Mammary epithelial cell (primary cell): ENCODE measurements around the gene CUX1.

Experiments
- EZH2 ChIP-seq: IDR thresholded peaks from 2 replicates; pipeline ENCODE4 v1.6.1; 2012; ENCODE audit warnings: low read length, inconsistent platforms, borderline replicate concordance
- TF ChIP-seq, protein P1 (sequence below), 2 donors: IDR thresholded peaks in 1 of 2; conservative IDR thresholded peaks in 1 of 2; 2 replicates each; pipeline ENCODE4 v1.5.1; 2011 to 2012; ENCODE audit warnings: inconsistent platforms in 2 of 2, low read length in 2 of 2, mild to moderate bottlenecking in 2 of 2, control low read depth in 1 of 2, low read depth in 1 of 2; ENCODE audit not compliant: insufficient read depth in 1 of 2; ENCODE audit errors: extremely low read depth in 1 of 2

DNA sequence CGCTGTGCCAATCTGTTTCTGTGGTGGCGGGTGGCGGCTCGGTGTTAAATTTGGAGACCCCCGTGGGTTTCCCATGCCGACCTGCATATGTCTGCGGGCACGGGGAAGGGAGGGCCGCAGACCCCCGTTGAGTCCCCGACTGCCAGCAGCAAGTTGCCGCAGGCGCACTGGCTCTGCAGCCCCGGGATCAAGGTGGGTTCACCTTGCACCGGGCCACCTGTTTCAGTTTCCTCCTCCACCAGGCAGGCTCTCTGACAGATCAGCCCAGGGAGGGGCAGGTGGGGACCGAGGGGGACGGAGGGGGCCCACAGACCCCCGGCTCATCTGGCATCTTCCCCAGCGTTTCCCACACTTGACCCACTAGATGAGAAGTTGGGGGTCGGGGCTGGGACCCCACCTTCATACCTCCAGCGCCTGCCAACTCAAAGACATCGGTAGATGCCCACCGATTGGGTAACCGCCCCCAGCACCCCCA is 95.9 kb downstream of the CUX1 start:
- TF ChIP-seq, protein P1, sequence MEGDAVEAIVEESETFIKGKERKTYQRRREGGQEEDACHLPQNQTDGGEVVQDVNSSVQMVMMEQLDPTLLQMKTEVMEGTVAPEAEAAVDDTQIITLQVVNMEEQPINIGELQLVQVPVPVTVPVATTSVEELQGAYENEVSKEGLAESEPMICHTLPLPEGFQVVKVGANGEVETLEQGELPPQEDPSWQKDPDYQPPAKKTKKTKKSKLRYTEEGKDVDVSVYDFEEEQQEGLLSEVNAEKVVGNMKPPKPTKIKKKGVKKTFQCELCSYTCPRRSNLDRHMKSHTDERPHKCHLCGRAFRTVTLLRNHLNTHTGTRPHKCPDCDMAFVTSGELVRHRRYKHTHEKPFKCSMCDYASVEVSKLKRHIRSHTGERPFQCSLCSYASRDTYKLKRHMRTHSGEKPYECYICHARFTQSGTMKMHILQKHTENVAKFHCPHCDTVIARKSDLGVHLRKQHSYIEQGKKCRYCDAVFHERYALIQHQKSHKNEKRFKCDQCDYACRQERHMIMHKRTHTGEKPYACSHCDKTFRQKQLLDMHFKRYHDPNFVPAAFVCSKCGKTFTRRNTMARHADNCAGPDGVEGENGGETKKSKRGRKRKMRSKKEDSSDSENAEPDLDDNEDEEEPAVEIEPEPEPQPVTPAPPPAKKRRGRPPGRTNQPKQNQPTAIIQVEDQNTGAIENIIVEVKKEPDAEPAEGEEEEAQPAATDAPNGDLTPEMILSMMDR (conservative IDR thresholded peaks at IDR 0.05 in 1 of 2, IDR thresholded peaks at IDR 0.05 in 1 of 2; ENCODE audit: extremely low read depth in 1 of 2, insufficient read depth in 1 of 2, low read depth in 1 of 2, low read length in 2 of 2), result no peak
- no peak for TF ChIP-seq EZH2
